Fibroblast of skin of right biceps (primary cell): ENCODE results near the gene PPP4R3B.
"Not testable (repeated sequence)": the region's sequence is repeated elsewhere in the genome, so short reads cannot be mapped to it uniquely, and the experiment has no call there.

Experiments
- DNase-seq: peaks from one replicate; pipeline ENCODE4 v3.0.0-alpha.2; 2013

PPP4R3B gene

GRCh38 chr2:55617175-55618024 is at the start of gene PPP4R3B:
Gene PPP4R3B (minus strand): TSS chr2:55617622. CDS start chr2:55617285, 337 bp downstream.
- peak; percentile 100 for DNase-seq

GRCh38 chr2:55653255-55653654 is 35.8 kb upstream of the PPP4R3B start:
- no peak for DNase-seq

GRCh38 chr2:55649211-55649610 is 31.8 kb upstream of the PPP4R3B start:
- peak; percentile 19 for DNase-seq

GRCh38 chr2:55636831-55637230 is 19.4 kb upstream of the PPP4R3B start:
- no peak for DNase-seq

GRCh38 chr2:55628931-55629330 is 11.5 kb upstream of the PPP4R3B start:
- DNase-seq, result no peak

- no peak for DNase-seq
Observed at GRCh38 chr2:55627915-55628314, 10.5 kb upstream of the PPP4R3B start.

GRCh38 chr2:55621802-55622201 is 4.4 kb upstream of the PPP4R3B start:
- DNase-seq, result no peak

GRCh38 chr2:55620123-55620779 is 2.8 kb upstream of the PPP4R3B start:
- DNase-seq, result no peak

- peak; percentile 50 for DNase-seq
Observed at GRCh38 chr2:55618275-55619055, 1.0 kb upstream of the PPP4R3B start.

- no peak for DNase-seq
Observed at GRCh38 chr2:55618025-55618274, 528 bp upstream of the PPP4R3B start.

GRCh38 chr2:55616551-55617174 is 759 bp downstream of the PPP4R3B start:
- DNase-seq, result peak; percentile 48

GRCh38 chr2:55611997-55612396 is 5.4 kb downstream of the PPP4R3B start:
- no peak for DNase-seq

GRCh38 chr2:55610954-55611743 is 6.3 kb downstream of the PPP4R3B start:
- DNase-seq, result no peak

GRCh38 chr2:55609938-55610578 is 7.4 kb downstream of the PPP4R3B start:
- DNase-seq, result no peak

- DNase-seq, result no peak
Observed at GRCh38 chr2:55609193-55609794, 8.1 kb downstream of the PPP4R3B start.

- no peak for DNase-seq
Observed at GRCh38 chr2:55607717-55608116, 9.7 kb downstream of the PPP4R3B start.

- DNase-seq, result no peak
Observed at GRCh38 chr2:55604027-55604565, 13.3 kb downstream of the PPP4R3B start.

GRCh38 chr2:55601849-55602248 is 15.6 kb downstream of the PPP4R3B start:
- no peak for DNase-seq

- no peak for DNase-seq
Observed at GRCh38 chr2:55598056-55598795, 19.2 kb downstream of the PPP4R3B start.

- DNase-seq, result not testable (repeated sequence)
Observed at GRCh38 chr2:55596795-55597194, 20.6 kb downstream of the PPP4R3B start.
